NCI-H69 (cell line): Measurements from ENCODE around the gene KRTAP10-6.
"Not testable (repeated sequence)": the region's sequence is repeated elsewhere in the genome, so short reads cannot be mapped to it uniquely, and the experiment has no call there.

ENCODE experiments used
- DNase-seq: peaks from one replicate; lab custom pipeline; 2025; lab: John Stamatoyannopoulos, UW

Gene KRTAP10-6

GRCh38 chr21:44557491-44558328 is 34.6 kb downstream of the KRTAP10-6 start:
- no peak for DNase-seq

GRCh38 chr21:44556879-44557278 is 35.4 kb downstream of the KRTAP10-6 start:
- DNase-seq = peak; percentile 55

- DNase-seq = no peak
Measured at GRCh38 chr21:44555200-44555875, 37.0 kb downstream of the KRTAP10-6 start.

- peak; percentile 28 for DNase-seq
Measured at GRCh38 chr21:44552681-44553080, 39.6 kb downstream of the KRTAP10-6 start.

- no peak for DNase-seq
Measured at GRCh38 chr21:44552136-44552535, 40.2 kb downstream of the KRTAP10-6 start.

GRCh38 chr21:44551340-44551961 is 40.9 kb downstream of the KRTAP10-6 start, which contains the start of gene KRTAP10-2:
Gene KRTAP10-2, minus strand, starts transcription at chr21:44551505. Its CDS starts 47 bp downstream, at chr21:44551458.
- peak; percentile 93 for DNase-seq

GRCh38 chr21:44550807-44551206 is 41.5 kb downstream of the KRTAP10-6 start:
- peak; percentile 92 for DNase-seq

- DNase-seq = not testable (repeated sequence)
Measured at GRCh38 chr21:44550285-44550684, 42.0 kb downstream of the KRTAP10-6 start.

GRCh38 chr21:44549525-44550211 is 42.6 kb downstream of the KRTAP10-6 start:
- DNase-seq = no peak

GRCh38 chr21:44548922-44549321 is 43.4 kb downstream of the KRTAP10-6 start:
- no peak for DNase-seq

- DNase-seq = no peak
Measured at GRCh38 chr21:44548381-44548780, 43.9 kb downstream of the KRTAP10-6 start.

GRCh38 chr21:44547656-44548331 is 44.5 kb downstream of the KRTAP10-6 start:
- no peak for DNase-seq

GRCh38 chr21:44544566-44544965 is 47.7 kb downstream of the KRTAP10-6 start:
- DNase-seq = no peak

GRCh38 chr21:44542716-44543115 is 49.6 kb downstream of the KRTAP10-6 start:
- DNase-seq = no peak
